ENCODE measurements around the gene COL7A1.
"Not testable (repeated sequence)": the region's sequence is repeated elsewhere in the genome, so short reads cannot be mapped to it uniquely, and the experiment has no call there.

COL7A1 gene

GRCh38 chr3:48535578-48535977 lies 59.6 kb downstream of the COL7A1 start:
- Histone ChIP-seq H2AK5ac (ENCODE audit: low read length, severe bottlenecking) (no peak overlapping the region), H2AFZ (ENCODE audit: low read depth, low read length) (no peak overlapping the region), H3K9ac (ENCODE audit: low read length) (no peak overlapping the region), H3K4me2 (ENCODE audit: low read length, poor library complexity, severe bottlenecking) (no peak overlapping the region), H4K8ac (ENCODE audit: low read length) (no peak overlapping the region), H3K79me1 (replicated peaks; ENCODE audit: low read length, poor library complexity, severe bottlenecking) (peaks cover 10% of the 10 kb centered on the region), H3K9me3 (ENCODE audit: control insufficient read depth, low read length) (no peaks in the 10 kb centered on the region), H4K91ac (ENCODE audit: low read length) (no peak overlapping the region), H2BK120ac (ENCODE audit: low read depth, low read length) (no peak overlapping the region), H3K27me3 (ENCODE audit: control insufficient read depth in 1 of 2, insufficient read depth in 1 of 2, low read length in 2 of 2) (no peaks in the 10 kb centered on the region), H3K14ac (ENCODE audit: low read length in 2 of 2) (no peak overlapping the region), H3K27ac (ENCODE audit: low read length, poor library complexity, severe bottlenecking) (no peak overlapping the region), H2BK15ac (ENCODE audit: low read depth, poor library complexity, severe bottlenecking) (no peak overlapping the region), H3K4me1 (ENCODE audit: control insufficient read depth, insufficient read depth, low read depth, low read length) (peaks cover 4% of the 10 kb centered on the region), H3K4ac (ENCODE audit: low read depth in 1 of 2, low read length in 2 of 2) (no peak overlapping the region), H3K23ac (ENCODE audit: low read length in 2 of 2) (no peak overlapping the region), H3K4me3 (ENCODE audit: insufficient read depth in 1 of 2, low read depth in 1 of 2, low read length in 2 of 2) (no peak overlapping the region), H3K36me3 (ENCODE audit: control insufficient read depth in 1 of 2, insufficient read depth in 2 of 2, low read depth in 1 of 2, low read length in 2 of 2) (peaks cover 19 to 53% of the 10 kb centered on the region in 2 experiments), H2BK12ac (ENCODE audit: low read length in 2 of 2) (no peak overlapping the region), H3K18ac (ENCODE audit: low read depth in 1 of 2, low read length in 2 of 2) (no peak overlapping the region), H2BK5ac (ENCODE audit: low read depth, low read length, poor library complexity, severe bottlenecking) (no peak overlapping the region)
- 94% methylated on average over 4 of the region's 4 CpGs for WGBS
- no peak for DNase-seq

GRCh38 chr3:48532977-48533337 lies 62.2 kb downstream of the COL7A1 start:
- H3K23ac ChIP-seq (ENCODE audit: low read length in 2 of 2), result no peak overlapping the region
- H2BK15ac ChIP-seq (ENCODE audit: low read depth, poor library complexity, severe bottlenecking), result no peak overlapping the region
- no peak overlapping the region for H3K14ac ChIP-seq (ENCODE audit: low read length in 2 of 2)
- no peak overlapping the region for H3K4me2 ChIP-seq (ENCODE audit: low read length, poor library complexity, severe bottlenecking)
- H2BK12ac ChIP-seq (ENCODE audit: low read length in 2 of 2), result no peak overlapping the region
- no peak overlapping the region for H3K4me3 ChIP-seq (ENCODE audit: insufficient read depth in 1 of 2, low read depth in 1 of 2, low read length in 2 of 2)
- H2AK5ac ChIP-seq (ENCODE audit: low read length, severe bottlenecking), result no peak overlapping the region
- DNase-seq, result no peak
- H3K18ac ChIP-seq (ENCODE audit: low read depth in 1 of 2, low read length in 2 of 2), result no peak overlapping the region
- no peak overlapping the region for H2AFZ ChIP-seq (ENCODE audit: low read depth, low read length)
- peaks cover 5% of the 10 kb centered on the region for H3K79me1 ChIP-seq (replicated peaks; ENCODE audit: low read length, poor library complexity, severe bottlenecking)
- H4K8ac ChIP-seq (ENCODE audit: low read length), result no peak overlapping the region
- H3K9me3 ChIP-seq (ENCODE audit: control insufficient read depth, low read length), result no peaks in the 10 kb centered on the region
- no peak overlapping the region for H4K91ac ChIP-seq (ENCODE audit: low read length)
- H3K4ac ChIP-seq (ENCODE audit: low read depth in 1 of 2, low read length in 2 of 2), result no peak overlapping the region
- no CpG with 5 or more reads among the region's 2 CpGs for WGBS
- H3K4me1 ChIP-seq (ENCODE audit: control insufficient read depth, insufficient read depth, low read depth, low read length), result no peaks in the 10 kb centered on the region
- H3K36me3 ChIP-seq (ENCODE audit: control insufficient read depth in 1 of 2, insufficient read depth in 2 of 2, low read depth in 1 of 2, low read length in 2 of 2), result peaks cover 17 to 36% of the 10 kb centered on the region in 2 experiments
- no peaks in the 10 kb centered on the region for H3K27me3 ChIP-seq (ENCODE audit: control insufficient read depth in 1 of 2, insufficient read depth in 1 of 2, low read length in 2 of 2)
- H2BK120ac ChIP-seq (ENCODE audit: low read depth, low read length), result no peak overlapping the region
- no peak overlapping the region for H3K27ac ChIP-seq (ENCODE audit: low read length, poor library complexity, severe bottlenecking)
- no peak overlapping the region for H2BK5ac ChIP-seq (ENCODE audit: low read depth, low read length, poor library complexity, severe bottlenecking)
- no peak overlapping the region for H3K9ac ChIP-seq (ENCODE audit: low read length)

- peaks cover 5% of the 10 kb centered on the region for H3K79me1 ChIP-seq (replicated peaks; ENCODE audit: low read length, poor library complexity, severe bottlenecking)
- WGBS, result 88% methylated on average over 2 of the region's 6 CpGs
- peak; percentile 22 for DNase-seq
Observed at GRCh38 chr3:48532271-48532976, 62.7 kb downstream of the COL7A1 start.

GRCh38 chr3:48530701-48531100 lies 64.4 kb downstream of the COL7A1 start:
- not testable (repeated sequence) for H3K27ac ChIP-seq (ENCODE audit: low read length, poor library complexity, severe bottlenecking); H3K9ac ChIP-seq (ENCODE audit: low read length); H3K79me1 ChIP-seq (replicated peaks; ENCODE audit: low read length, poor library complexity, severe bottlenecking); H4K91ac ChIP-seq (ENCODE audit: low read length); H3K14ac ChIP-seq (ENCODE audit: low read length in 2 of 2); H3K27me3 ChIP-seq (ENCODE audit: control insufficient read depth in 1 of 2, insufficient read depth in 1 of 2, low read length in 2 of 2); H3K18ac ChIP-seq (ENCODE audit: low read depth in 1 of 2, low read length in 2 of 2); H3K23ac ChIP-seq (ENCODE audit: low read length in 2 of 2); H2AK5ac ChIP-seq (ENCODE audit: low read length, severe bottlenecking); H3K4me1 ChIP-seq (ENCODE audit: control insufficient read depth, insufficient read depth, low read depth, low read length); DNase-seq; H3K4me3 ChIP-seq (ENCODE audit: insufficient read depth in 1 of 2, low read depth in 1 of 2, low read length in 2 of 2); H4K8ac ChIP-seq (ENCODE audit: low read length); H3K4me2 ChIP-seq (ENCODE audit: low read length, poor library complexity, severe bottlenecking); H2BK120ac ChIP-seq (ENCODE audit: low read depth, low read length); H2BK5ac ChIP-seq (ENCODE audit: low read depth, low read length, poor library complexity, severe bottlenecking); H2AFZ ChIP-seq (ENCODE audit: low read depth, low read length); H3K4ac ChIP-seq (ENCODE audit: low read depth in 1 of 2, low read length in 2 of 2); H3K9me3 ChIP-seq (ENCODE audit: control insufficient read depth, low read length); H2BK15ac ChIP-seq (ENCODE audit: low read depth, poor library complexity, severe bottlenecking); H2BK12ac ChIP-seq (ENCODE audit: low read length in 2 of 2)
- H3K36me3 ChIP-seq (ENCODE audit: control insufficient read depth in 1 of 2, insufficient read depth in 2 of 2, low read depth in 1 of 2, low read length in 2 of 2), result peaks cover 12 to 28% of the 10 kb centered on the region in 2 experiments
- WGBS, result 100% methylated on average over 3 of the region's 4 CpGs

More at GRCh38 chr3:48532271-48532976, 62.7 kb downstream of the COL7A1 start:
- no peak overlapping the region for H3K4me3 ChIP-seq (ENCODE audit: insufficient read depth in 1 of 2, low read depth in 1 of 2, low read length in 2 of 2)
- H3K4ac ChIP-seq (ENCODE audit: low read depth in 1 of 2, low read length in 2 of 2), result no peak overlapping the region
- no peak overlapping the region for H2AFZ ChIP-seq (ENCODE audit: low read depth, low read length)
- H3K36me3 ChIP-seq (ENCODE audit: control insufficient read depth in 1 of 2, insufficient read depth in 2 of 2, low read depth in 1 of 2, low read length in 2 of 2), result peaks cover 19 to 38% of the 10 kb centered on the region in 2 experiments
- no peak overlapping the region for H4K91ac ChIP-seq (ENCODE audit: low read length)
- no peak overlapping the region for H3K14ac ChIP-seq (ENCODE audit: low read length in 2 of 2)
- no peaks in the 10 kb centered on the region for H3K27me3 ChIP-seq (ENCODE audit: control insufficient read depth in 1 of 2, insufficient read depth in 1 of 2, low read length in 2 of 2)
- no peaks in the 10 kb centered on the region for H3K4me1 ChIP-seq (ENCODE audit: control insufficient read depth, insufficient read depth, low read depth, low read length)
- H3K23ac ChIP-seq (ENCODE audit: low read length in 2 of 2), result no peak overlapping the region
- no peak overlapping the region for H3K18ac ChIP-seq (ENCODE audit: low read depth in 1 of 2, low read length in 2 of 2)
- H2AK5ac ChIP-seq (ENCODE audit: low read length, severe bottlenecking), result no peak overlapping the region
- H2BK5ac ChIP-seq (ENCODE audit: low read depth, low read length, poor library complexity, severe bottlenecking), result no peak overlapping the region
- no peak overlapping the region for H3K9ac ChIP-seq (ENCODE audit: low read length)
- H2BK12ac ChIP-seq (ENCODE audit: low read length in 2 of 2), result no peak overlapping the region
- no peak overlapping the region for H4K8ac ChIP-seq (ENCODE audit: low read length)
- no peak overlapping the region for H2BK15ac ChIP-seq (ENCODE audit: low read depth, poor library complexity, severe bottlenecking)
- H3K4me2 ChIP-seq (ENCODE audit: low read length, poor library complexity, severe bottlenecking), result no peak overlapping the region
- H3K27ac ChIP-seq (ENCODE audit: low read length, poor library complexity, severe bottlenecking), result no peak overlapping the region
- H2BK120ac ChIP-seq (ENCODE audit: low read depth, low read length), result no peak overlapping the region
- no peaks in the 10 kb centered on the region for H3K9me3 ChIP-seq (ENCODE audit: control insufficient read depth, low read length)
